GM12878 (cell line): ENCODE results near the gene TSPAN16. TPM values are rescaled to one million over a fixed set of nuclear protein-coding genes. Genes with fewer than 3 reads are reported as not detected.

Experiments used
- ATF7 ChIP-seq: fragments of 450-650 bp; IDR thresholded peaks from 2 replicates; pipeline ENCODE4 v1.6.1; 2016; ENCODE audit warnings: low read depth, mild to moderate bottlenecking
- BACH1 ChIP-seq: fragments of 450-650 bp; IDR thresholded peaks from 2 replicates; pipeline ENCODE4 v1.6.1; 2017; ENCODE audit warnings: mild to moderate bottlenecking, borderline replicate concordance
- CBX3 ChIP-seq: fragments of 200-600 bp; sonication (generic); IDR thresholded peaks from 2 replicates; pipeline ENCODE4 v1.6.1; 2016; ENCODE audit warnings: low read depth, borderline replicate concordance
- MTA3 ChIP-seq: IDR thresholded peaks from 2 replicates; pipeline ENCODE4 v1.6.1; 2012; ENCODE audit warnings: low read length, inconsistent platforms, borderline replicate concordance
- MYB ChIP-seq: fragments of 150-350 bp; IDR thresholded peaks from 2 replicates; pipeline ENCODE4 v1.6.1; 2014; ENCODE audit warnings: mild to moderate bottlenecking, low read depth, low read length, borderline replicate concordance
- NBN ChIP-seq: fragments of 450-650 bp; IDR thresholded peaks from 2 replicates; pipeline ENCODE4 v1.6.1; 2016
- NFIC ChIP-seq: IDR thresholded peaks from 2 replicates; pipeline ENCODE4 v1.6.1; 2012; ENCODE audit warnings: low read depth, mild to moderate bottlenecking, inconsistent platforms, low read length, moderate library complexity
- NR2F1 ChIP-seq: fragments of 450-650 bp; conservative IDR thresholded peaks from 2 replicates; pipeline ENCODE4 v1.6.1; 2017; ENCODE audit warnings: mild to moderate bottlenecking
- PAX8 ChIP-seq: fragments of 450-650 bp; IDR thresholded peaks from 2 replicates; pipeline ENCODE4 v1.6.1; 2017; ENCODE audit warnings: mild to moderate bottlenecking, moderate library complexity
- POLR2AphosphoS5 ChIP-seq: IDR thresholded peaks from 2 replicates; pipeline ENCODE4 v1.6.1; 2011; ENCODE audit warnings: mild to moderate bottlenecking, low read length, inconsistent platforms
- RFX5 ChIP-seq: IDR thresholded peaks from 2 replicates; pipeline ENCODE4 v1.6.1; 2011; ENCODE audit warnings: low read depth, low read length, improper control_type of control experiment
- TCF12 ChIP-seq: IDR thresholded peaks from 2 replicates; pipeline ENCODE4 v1.6.1; 2011; ENCODE audit warnings: low read depth, mild to moderate bottlenecking, low read length
- WRNIP1 ChIP-seq: IDR thresholded peaks from 2 replicates; pipeline ENCODE4 v1.6.1; 2011; ENCODE audit warnings: low read depth, low read length, improper control_type of control experiment, borderline replicate concordance
- YY1 ChIP-seq: IDR thresholded peaks from 2 replicates; pipeline ENCODE4 v1.6.1; 2011; ENCODE audit warnings: low read depth, mild to moderate bottlenecking, low read length
- ZNF622 ChIP-seq: fragments of 450-650 bp; IDR thresholded peaks from 2 replicates; pipeline ENCODE4 v1.6.1; 2017; ENCODE audit warnings: mild to moderate bottlenecking, inconsistent platforms
- ZSCAN29 ChIP-seq: fragments of 450-650 bp; IDR thresholded peaks from 2 replicates; pipeline ENCODE4 v1.6.1; 2017; ENCODE audit warnings: mild to moderate bottlenecking, moderate library complexity
- polyA plus RNA-seq, 11 experiments: library from polyadenylated mRNA; depleted of rRNA in 4 of 11; unstranded in 6 of 11; stranded (reverse) in 5 of 11; fragments of >200 nt; fragmentation: Nextera tagmentation in 4 of 11; fragmentation: Illumina TruSeq in 1 of 11; extraction: Ambion mirVana in 4 of 11; extraction: Trizol in 1 of 11; gene quantifications; 1 replicate in 1 of 11; 2 replicates in 10 of 11; pipeline versions ENCODE4 v1.2.1 to v1.2.3, GENCODE V29; 2011 to 2016; ENCODE audit warnings: inconsistent platforms in 2 of 11, missing spikeins in 2 of 11, low read depth in 1 of 11
- total RNA-seq, 4 experiments: library from RNA; depleted of rRNA in 3 of 4; stranded (reverse); fragments of >200 nt in 3 of 4; fragmentation: Illumina TruSeq in 1 of 4; extraction: Trizol in 1 of 4; gene quantifications; 2 replicates each; pipeline versions ENCODE4 v1.2.1 to v1.2.3, GENCODE V29; 2013 to 2021
- TF ChIP-seq, protein P1 (sequence below): fragments of 450-650 bp; IDR thresholded peaks from 2 replicates; pipeline ENCODE4 v1.6.1; 2018; ENCODE audit warnings: borderline replicate concordance, mild to moderate bottlenecking; ENCODE audit not compliant: partially characterized antibody
- TF ChIP-seq, protein P2 (sequence below): fragments of 450-650 bp; IDR thresholded peaks from 2 replicates; pipeline ENCODE4 v1.6.1; 2018; ENCODE audit warnings: mild to moderate bottlenecking, low read depth, moderate library complexity; ENCODE audit not compliant: partially characterized antibody
- TF ChIP-seq, protein P3 (sequence below): fragments of 450-650 bp; formaldehyde crosslinking; IDR thresholded peaks from 2 replicates; pipeline ENCODE4 v1.4.0; 2020; ENCODE audit warnings: mild to moderate bottlenecking, moderate library complexity
- TF ChIP-seq, protein P4 (sequence below), 3 experiments: IDR thresholded peaks in 2 of 3; conservative IDR thresholded peaks in 1 of 3; 2 replicates each; pipeline ENCODE4 v1.5.1; 2011; ENCODE audit warnings: low read depth in 3 of 3, low read length in 3 of 3, mild to moderate bottlenecking in 3 of 3, control low read depth in 2 of 3, moderate library complexity in 2 of 3, inconsistent platforms in 1 of 3, mixed read lengths in 1 of 3; ENCODE audit not compliant: control insufficient read depth in 2 of 3, insufficient read depth in 1 of 3; ENCODE audit errors: extremely low read depth in 1 of 3

Gene TSPAN16
- total and polyA plus RNA-seq, 10 of the 15 experiments (the other 5 are each of a cell fraction or from before 2014, with no cell fraction given) = not detected

DNA sequence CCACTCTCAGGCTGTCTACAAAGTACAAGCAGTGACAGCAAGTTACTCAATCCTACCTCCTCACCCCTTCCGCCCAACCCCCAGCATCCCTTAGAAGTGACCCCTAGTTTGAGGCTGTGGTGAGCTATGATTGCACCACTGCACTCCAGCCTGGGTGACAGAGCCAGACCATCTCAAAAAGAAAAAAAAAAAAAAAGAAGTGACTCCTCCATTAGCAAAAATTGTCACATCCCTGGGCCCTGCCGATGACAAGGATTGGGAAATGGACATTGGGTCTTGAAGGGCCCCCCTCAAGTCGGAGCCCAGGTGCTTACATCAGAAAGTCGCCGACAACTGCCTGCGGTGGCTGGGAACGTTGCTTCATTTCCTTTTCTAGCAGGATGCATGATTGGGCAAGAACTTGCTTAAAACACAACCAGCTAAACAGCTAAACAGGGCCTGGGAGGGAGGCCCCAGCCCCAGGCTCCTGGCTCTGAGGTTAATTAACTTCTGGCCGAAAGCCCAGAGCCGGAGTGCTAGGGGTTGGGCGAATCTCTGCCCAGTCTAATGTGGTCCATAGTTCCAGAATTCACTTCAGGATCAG, 28.2 kb downstream of the TSPAN16 start (continued):
- TF ChIP-seq ATF7 (peak; percentile 63), WRNIP1 (no peak), TCF12 (no peak), MYB (no peak), POLR2AphosphoS5 (0 out of 2 replicates have a peak, but pooled peaks have one; percentile 31), NBN (peak; percentile 37; the same call in 1 of the 2 replicates), RFX5 (no peak), YY1 (no peak), CBX3 (no peak), NFIC (peak; percentile 63), ZSCAN29 (no peak), MTA3 (no peak), BACH1 (0 out of 2 replicates have a peak, but pooled peaks have one; percentile 28), NR2F1 (no peak), ZNF622 (no peak), PAX8 (no peak)
- TF ChIP-seq, protein P1, sequence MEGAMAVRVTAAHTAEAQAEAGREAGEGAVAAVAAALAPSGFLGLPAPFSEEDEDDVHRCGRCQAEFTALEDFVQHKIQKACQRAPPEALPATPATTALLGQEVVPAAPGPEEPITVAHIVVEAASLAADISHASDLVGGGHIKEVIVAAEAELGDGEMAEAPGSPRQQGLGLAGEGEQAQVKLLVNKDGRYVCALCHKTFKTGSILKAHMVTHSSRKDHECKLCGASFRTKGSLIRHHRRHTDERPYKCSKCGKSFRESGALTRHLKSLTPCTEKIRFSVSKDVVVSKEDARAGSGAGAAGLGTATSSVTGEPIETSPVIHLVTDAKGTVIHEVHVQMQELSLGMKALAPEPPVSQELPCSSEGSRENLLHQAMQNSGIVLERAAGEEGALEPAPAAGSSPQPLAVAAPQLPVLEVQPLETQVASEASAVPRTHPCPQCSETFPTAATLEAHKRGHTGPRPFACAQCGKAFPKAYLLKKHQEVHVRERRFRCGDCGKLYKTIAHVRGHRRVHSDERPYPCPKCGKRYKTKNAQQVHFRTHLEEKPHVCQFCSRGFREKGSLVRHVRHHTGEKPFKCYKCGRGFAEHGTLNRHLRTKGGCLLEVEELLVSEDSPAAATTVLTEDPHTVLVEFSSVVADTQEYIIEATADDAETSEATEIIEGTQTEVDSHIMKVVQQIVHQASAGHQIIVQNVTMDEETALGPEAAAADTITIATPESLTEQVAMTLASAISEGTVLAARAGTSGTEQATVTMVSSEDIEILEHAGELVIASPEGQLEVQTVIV = no peak
- TF ChIP-seq, protein P2, sequence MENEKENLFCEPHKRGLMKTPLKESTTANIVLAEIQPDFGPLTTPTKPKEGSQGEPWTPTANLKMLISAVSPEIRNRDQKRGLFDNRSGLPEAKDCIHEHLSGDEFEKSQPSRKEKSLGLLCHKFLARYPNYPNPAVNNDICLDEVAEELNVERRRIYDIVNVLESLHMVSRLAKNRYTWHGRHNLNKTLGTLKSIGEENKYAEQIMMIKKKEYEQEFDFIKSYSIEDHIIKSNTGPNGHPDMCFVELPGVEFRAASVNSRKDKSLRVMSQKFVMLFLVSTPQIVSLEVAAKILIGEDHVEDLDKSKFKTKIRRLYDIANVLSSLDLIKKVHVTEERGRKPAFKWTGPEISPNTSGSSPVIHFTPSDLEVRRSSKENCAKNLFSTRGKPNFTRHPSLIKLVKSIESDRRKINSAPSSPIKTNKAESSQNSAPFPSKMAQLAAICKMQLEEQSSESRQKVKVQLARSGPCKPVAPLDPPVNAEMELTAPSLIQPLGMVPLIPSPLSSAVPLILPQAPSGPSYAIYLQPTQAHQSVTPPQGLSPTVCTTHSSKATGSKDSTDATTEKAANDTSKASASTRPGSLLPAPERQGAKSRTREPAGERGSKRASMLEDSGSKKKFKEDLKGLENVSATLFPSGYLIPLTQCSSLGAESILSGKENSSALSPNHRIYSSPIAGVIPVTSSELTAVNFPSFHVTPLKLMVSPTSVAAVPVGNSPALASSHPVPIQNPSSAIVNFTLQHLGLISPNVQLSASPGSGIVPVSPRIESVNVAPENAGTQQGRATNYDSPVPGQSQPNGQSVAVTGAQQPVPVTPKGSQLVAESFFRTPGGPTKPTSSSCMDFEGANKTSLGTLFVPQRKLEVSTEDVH = no peak
- TF ChIP-seq, protein P3, sequence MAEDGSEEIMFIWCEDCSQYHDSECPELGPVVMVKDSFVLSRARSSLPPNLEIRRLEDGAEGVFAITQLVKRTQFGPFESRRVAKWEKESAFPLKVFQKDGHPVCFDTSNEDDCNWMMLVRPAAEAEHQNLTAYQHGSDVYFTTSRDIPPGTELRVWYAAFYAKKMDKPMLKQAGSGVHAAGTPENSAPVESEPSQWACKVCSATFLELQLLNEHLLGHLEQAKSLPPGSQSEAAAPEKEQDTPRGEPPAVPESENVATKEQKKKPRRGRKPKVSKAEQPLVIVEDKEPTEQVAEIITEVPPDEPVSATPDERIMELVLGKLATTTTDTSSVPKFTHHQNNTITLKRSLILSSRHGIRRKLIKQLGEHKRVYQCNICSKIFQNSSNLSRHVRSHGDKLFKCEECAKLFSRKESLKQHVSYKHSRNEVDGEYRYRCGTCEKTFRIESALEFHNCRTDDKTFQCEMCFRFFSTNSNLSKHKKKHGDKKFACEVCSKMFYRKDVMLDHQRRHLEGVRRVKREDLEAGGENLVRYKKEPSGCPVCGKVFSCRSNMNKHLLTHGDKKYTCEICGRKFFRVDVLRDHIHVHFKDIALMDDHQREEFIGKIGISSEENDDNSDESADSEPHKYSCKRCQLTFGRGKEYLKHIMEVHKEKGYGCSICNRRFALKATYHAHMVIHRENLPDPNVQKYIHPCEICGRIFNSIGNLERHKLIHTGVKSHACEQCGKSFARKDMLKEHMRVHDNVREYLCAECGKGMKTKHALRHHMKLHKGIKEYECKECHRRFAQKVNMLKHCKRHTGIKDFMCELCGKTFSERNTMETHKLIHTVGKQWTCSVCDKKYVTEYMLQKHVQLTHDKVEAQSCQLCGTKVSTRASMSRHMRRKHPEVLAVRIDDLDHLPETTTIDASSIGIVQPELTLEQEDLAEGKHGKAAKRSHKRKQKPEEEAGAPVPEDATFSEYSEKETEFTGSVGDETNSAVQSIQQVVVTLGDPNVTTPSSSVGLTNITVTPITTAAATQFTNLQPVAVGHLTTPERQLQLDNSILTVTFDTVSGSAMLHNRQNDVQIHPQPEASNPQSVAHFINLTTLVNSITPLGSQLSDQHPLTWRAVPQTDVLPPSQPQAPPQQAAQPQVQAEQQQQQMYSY (CRISPR knock-in tag) = no peak
- TF ChIP-seq, protein P4, sequence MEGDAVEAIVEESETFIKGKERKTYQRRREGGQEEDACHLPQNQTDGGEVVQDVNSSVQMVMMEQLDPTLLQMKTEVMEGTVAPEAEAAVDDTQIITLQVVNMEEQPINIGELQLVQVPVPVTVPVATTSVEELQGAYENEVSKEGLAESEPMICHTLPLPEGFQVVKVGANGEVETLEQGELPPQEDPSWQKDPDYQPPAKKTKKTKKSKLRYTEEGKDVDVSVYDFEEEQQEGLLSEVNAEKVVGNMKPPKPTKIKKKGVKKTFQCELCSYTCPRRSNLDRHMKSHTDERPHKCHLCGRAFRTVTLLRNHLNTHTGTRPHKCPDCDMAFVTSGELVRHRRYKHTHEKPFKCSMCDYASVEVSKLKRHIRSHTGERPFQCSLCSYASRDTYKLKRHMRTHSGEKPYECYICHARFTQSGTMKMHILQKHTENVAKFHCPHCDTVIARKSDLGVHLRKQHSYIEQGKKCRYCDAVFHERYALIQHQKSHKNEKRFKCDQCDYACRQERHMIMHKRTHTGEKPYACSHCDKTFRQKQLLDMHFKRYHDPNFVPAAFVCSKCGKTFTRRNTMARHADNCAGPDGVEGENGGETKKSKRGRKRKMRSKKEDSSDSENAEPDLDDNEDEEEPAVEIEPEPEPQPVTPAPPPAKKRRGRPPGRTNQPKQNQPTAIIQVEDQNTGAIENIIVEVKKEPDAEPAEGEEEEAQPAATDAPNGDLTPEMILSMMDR (IDR thresholded peaks at IDR 0.05 in 2 of 3, conservative IDR thresholded peaks at IDR 0.05 in 1 of 3; ENCODE audit: control insufficient read depth in 2 of 3, extremely low read depth in 1 of 3, insufficient read depth in 1 of 3, low read depth in 3 of 3, low read length in 3 of 3) = no peak
